Rectal smooth muscle tissue (tissue), 1 donor: ENCODE data around the gene NAALADL2.
"Not testable (repeated sequence)": the region's sequence is repeated elsewhere in the genome, so short reads cannot be mapped to it uniquely, and the experiment has no call there.

Experiments
- H3K27ac ChIP-seq: one replicate; pipeline ENCODE4 v1.7.0; 2013; ENCODE audit warnings: low read depth, low read length, inconsistent platforms
- H3K27me3 ChIP-seq: one replicate; pipeline ENCODE4 v1.7.0; 2013; ENCODE audit warnings: low read length; ENCODE audit not compliant: control insufficient read depth, insufficient read depth
- H3K36me3 ChIP-seq: one replicate; pipeline ENCODE4 v1.7.0; 2013; ENCODE audit warnings: low read length; ENCODE audit not compliant: control insufficient read depth, insufficient read depth
- H3K4me1 ChIP-seq: one replicate; pipeline ENCODE4 v1.7.0; 2013; ENCODE audit warnings: low read length; ENCODE audit not compliant: control insufficient read depth, insufficient read depth
- H3K4me3 ChIP-seq: one replicate; pipeline ENCODE4 v1.7.0; 2013; ENCODE audit warnings: low read length
- H3K9ac ChIP-seq: one replicate; pipeline ENCODE4 v1.7.0; 2013; ENCODE audit warnings: low read length

The NAALADL2 gene

DNA sequence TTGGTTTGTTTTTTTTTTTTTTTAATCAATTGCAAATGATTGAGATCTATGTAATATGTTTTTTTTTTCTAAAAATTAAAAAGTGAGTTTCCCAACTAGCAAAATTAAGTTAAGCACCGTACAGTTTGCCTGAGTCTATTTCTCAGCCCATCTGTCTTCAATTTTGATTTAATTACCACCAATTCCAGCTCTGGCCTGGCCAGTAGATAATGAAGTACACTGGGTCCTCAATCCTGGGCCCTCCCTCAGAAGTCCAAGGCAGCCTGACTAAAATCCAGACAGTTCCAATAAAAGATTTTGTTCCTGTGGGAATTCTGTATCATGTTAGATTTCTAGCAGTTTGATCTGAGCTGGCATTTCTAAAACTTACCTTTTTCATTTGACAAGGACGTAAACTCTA is 887.2 kb downstream of the NAALADL2 start:
- Histone ChIP-seq H3K27ac (no peak overlapping the region), H3K36me3 (no peaks in the 10 kb centered on the region), H3K4me3 (no peak overlapping the region)

GRCh38 chr3:175748087-175748730 is 889.1 kb downstream of the NAALADL2 start:
- Histone ChIP-seq H3K9ac (no peak overlapping the region), H3K27me3 (no peaks in the 10 kb centered on the region), H3K27ac (no peak overlapping the region), H3K4me1 (no peaks in the 10 kb centered on the region), H3K4me3 (no peak overlapping the region), H3K36me3 (no peaks in the 10 kb centered on the region)

More for the DNA sequence above, 887.2 kb downstream of the NAALADL2 start:
- H3K27me3 ChIP-seq, result no peaks in the 10 kb centered on the region
- H3K4me1 ChIP-seq, result no peaks in the 10 kb centered on the region
- no peak overlapping the region for H3K9ac ChIP-seq

DNA sequence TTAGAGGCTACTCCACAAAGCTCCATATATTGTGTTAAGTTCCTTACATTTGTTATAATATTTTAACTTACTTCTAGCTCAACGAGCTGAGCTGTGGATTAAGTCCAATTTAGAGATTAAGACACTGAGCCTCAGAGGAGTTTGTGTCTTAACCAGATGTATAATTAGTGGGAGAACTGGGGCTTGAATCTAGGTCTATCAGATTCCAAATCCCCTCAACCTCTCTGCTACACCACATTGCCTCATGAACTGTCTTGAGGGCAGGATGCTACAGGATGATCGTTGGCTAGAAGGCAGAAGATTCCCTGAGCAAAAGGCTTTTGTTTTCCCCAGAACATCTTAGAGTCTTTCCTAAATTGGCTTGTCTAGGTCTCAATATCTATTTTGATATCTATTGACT is 890.8 kb downstream of the NAALADL2 start:
- H3K36me3 ChIP-seq, result no peaks in the 10 kb centered on the region
- H3K27me3 ChIP-seq, result no peaks in the 10 kb centered on the region
- H3K4me1 ChIP-seq, result no peaks in the 10 kb centered on the region

GRCh38 chr3:175751089-175751488 is 892.0 kb downstream of the NAALADL2 start:
- Histone ChIP-seq H3K27ac (no peak overlapping the region), H3K27me3 (no peaks in the 10 kb centered on the region), H3K9ac (no peak overlapping the region), H3K36me3 (no peaks in the 10 kb centered on the region), H3K4me3 (no peak overlapping the region), H3K4me1 (no peaks in the 10 kb centered on the region)

More for the DNA sequence above, 890.8 kb downstream of the NAALADL2 start:
- Histone ChIP-seq H3K4me3 (no peak overlapping the region), H3K9ac (no peak overlapping the region), H3K27ac (no peak overlapping the region)

DNA sequence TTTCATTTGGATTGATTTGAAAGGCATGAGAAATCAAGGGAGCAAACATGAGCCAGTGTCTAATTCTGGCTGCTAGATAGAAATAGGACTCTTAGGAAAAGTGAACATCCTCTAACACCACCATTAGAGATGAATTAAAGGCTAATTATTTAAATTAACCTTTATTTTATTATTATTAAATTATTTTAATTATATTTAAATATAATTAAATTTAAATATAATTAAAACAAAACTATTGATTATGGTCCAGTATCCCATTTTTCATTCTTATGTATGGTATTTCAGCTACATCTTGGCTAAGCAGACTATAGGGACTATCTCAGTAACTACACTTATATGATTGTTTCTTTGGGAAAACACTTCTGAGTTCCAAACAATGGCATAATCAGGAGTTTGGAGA is 904.8 kb downstream of the NAALADL2 start:
- no peaks in the 10 kb centered on the region for H3K27me3 ChIP-seq
- H3K27ac ChIP-seq, result no peak overlapping the region
- H3K9ac ChIP-seq, result no peak overlapping the region
- H3K4me1 ChIP-seq, result no peaks in the 10 kb centered on the region
- no peaks in the 10 kb centered on the region for H3K36me3 ChIP-seq
- no peak overlapping the region for H3K4me3 ChIP-seq

DNA sequence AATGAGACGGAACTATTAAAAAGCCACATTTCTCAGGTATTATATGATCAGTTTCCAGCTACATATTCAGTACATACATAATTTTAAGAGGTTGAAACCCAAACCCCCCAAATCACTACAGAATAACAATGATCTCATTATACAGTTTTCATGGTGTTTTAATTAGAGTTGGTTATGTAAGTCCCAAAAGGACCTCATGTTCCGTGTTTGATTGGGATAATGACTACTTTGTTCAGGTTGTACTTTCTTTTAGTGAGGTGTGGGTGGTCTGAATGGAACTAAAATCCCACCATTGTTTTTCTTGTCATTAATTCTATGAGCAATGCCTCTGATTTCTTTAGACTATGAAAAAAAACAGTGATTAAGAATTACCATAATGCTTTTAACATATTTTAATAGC is 905.6 kb downstream of the NAALADL2 start:
- Histone ChIP-seq H3K4me3 (no peak overlapping the region), H3K9ac (no peak overlapping the region), H3K4me1 (no peaks in the 10 kb centered on the region), H3K27ac (no peak overlapping the region), H3K36me3 (no peaks in the 10 kb centered on the region), H3K27me3 (no peaks in the 10 kb centered on the region)

DNA sequence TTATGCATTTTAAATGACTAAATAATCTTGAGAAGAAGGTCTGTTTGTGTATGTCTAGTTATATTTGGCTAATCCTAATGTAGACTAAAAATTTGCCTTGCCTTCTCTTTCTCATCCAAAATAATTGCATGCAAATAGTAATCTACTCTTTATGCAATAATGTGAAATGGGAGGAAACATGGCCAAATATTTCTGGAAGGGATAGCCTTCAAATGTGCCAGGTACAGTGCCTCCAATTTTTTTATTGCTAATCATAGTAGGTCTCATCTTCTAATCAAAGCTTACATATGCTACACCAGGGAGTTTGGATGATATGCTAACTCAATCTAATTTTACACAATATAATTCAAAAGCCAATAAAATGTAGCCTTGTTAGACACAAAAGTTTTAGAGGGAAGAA is 911.3 kb downstream of the NAALADL2 start:
- no peaks in the 10 kb centered on the region for H3K4me1 ChIP-seq
- no peak overlapping the region for H3K27ac ChIP-seq
- no peaks in the 10 kb centered on the region for H3K27me3 ChIP-seq
- no peaks in the 10 kb centered on the region for H3K36me3 ChIP-seq
- no peak overlapping the region for H3K4me3 ChIP-seq
- no peak overlapping the region for H3K9ac ChIP-seq

DNA sequence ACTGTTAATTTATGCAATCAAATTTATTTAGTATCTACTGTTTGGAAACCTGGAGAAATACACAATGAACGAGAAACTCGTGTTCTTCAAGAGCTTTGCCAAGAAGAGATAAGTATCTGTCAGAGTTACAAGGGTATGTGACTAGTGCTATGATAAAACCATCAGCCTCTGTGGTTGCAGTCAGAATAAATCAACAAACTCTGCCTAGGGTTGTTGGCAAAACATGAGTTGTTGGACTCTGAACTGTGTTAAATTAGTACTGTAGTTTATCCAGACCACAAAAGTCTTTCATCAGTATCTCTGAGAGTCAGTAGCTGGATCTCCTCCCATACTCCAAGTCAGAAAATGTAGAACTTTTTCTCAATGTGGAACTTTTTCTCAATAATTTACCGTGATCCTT is 918.4 kb downstream of the NAALADL2 start:
- no peaks in the 10 kb centered on the region for H3K27me3 ChIP-seq
- H3K36me3 ChIP-seq, result no peaks in the 10 kb centered on the region
- no peak overlapping the region for H3K4me3 ChIP-seq
- no peak overlapping the region for H3K9ac ChIP-seq
- H3K27ac ChIP-seq, result no peak overlapping the region
- H3K4me1 ChIP-seq, result no peaks in the 10 kb centered on the region

DNA sequence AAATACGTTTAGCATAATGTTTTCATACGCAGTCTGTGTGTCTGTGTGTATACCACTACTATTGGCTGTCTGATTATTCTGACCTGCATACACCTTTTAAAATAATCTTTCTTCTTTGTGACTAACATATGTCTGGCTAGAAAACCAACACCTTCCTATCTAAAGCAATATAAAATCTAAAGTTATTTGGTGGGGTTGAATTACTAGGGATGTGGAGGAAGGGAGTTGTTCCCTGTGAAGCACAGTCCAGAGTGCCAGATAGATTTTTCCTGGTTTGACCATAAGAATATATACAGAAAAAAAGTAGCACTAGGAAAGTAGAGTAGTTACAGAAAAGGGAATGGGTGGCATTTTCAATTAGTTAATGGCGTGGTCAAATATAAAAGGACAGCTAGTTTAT is 918.8 kb downstream of the NAALADL2 start:
- H3K4me1 ChIP-seq, result no peaks in the 10 kb centered on the region
- no peak overlapping the region for H3K9ac ChIP-seq
- H3K27ac ChIP-seq, result no peak overlapping the region
- H3K27me3 ChIP-seq, result no peaks in the 10 kb centered on the region
- H3K36me3 ChIP-seq, result no peaks in the 10 kb centered on the region
- H3K4me3 ChIP-seq, result no peak overlapping the region

DNA sequence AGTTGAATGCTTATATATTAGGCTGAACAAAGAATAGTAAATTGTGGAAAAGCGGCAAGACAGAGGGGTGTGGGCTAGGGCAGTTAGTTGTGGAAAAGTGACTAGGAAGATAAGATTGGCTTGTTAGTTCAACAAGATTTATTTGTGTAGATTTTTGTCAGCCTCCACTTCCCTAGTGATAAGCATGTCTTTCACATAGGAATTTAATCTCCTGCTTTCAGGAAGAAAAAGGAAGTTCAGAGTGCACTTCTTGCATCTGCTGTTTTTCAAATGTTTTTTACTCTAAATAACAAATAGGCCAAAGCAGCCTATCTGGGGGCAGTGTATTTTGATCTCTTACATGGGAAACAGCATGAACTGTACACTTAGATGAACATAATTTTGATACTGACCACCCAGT is 919.9 kb downstream of the NAALADL2 start:
- H3K27ac ChIP-seq, result no peak overlapping the region
- H3K27me3 ChIP-seq, result no peaks in the 10 kb centered on the region
- H3K4me1 ChIP-seq, result no peaks in the 10 kb centered on the region
- no peak overlapping the region for H3K9ac ChIP-seq
- H3K4me3 ChIP-seq, result no peak overlapping the region
- H3K36me3 ChIP-seq, result no peaks in the 10 kb centered on the region

GRCh38 chr3:175787109-175787508 is 928.0 kb downstream of the NAALADL2 start:
- not testable (repeated sequence) for H3K4me1 ChIP-seq, H3K9ac ChIP-seq, H3K36me3 ChIP-seq, H3K27me3 ChIP-seq, H3K27ac ChIP-seq, H3K4me3 ChIP-seq

- Histone ChIP-seq H3K4me3 (no peak overlapping the region), H3K27me3 (no peaks in the 10 kb centered on the region), H3K36me3 (no peaks in the 10 kb centered on the region), H3K4me1 (no peaks in the 10 kb centered on the region), H3K9ac (no peak overlapping the region), H3K27ac (no peak overlapping the region)
Observed at GRCh38 chr3:175792245-175792644, 933.1 kb downstream of the NAALADL2 start.

DNA sequence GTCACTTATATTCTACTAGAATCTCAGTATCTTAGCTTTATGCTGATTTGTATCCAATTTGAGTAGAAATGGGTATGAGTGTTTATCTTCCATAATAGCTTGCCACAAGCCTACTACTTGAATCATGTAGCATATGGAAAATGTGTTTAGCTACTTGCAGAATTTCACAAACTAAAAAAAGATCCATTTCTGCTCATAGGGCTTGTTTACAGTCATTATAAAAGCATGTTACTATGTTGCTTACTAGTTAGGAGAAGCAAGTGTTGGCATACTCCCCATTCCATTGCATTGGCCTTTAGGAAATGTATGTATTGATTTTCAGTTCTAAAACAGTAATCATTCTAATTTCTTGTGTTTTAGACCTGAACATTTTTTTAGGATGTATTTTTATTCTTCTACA is 939.2 kb downstream of the NAALADL2 start:
- no peak overlapping the region for H3K27ac ChIP-seq
- no peaks in the 10 kb centered on the region for H3K4me1 ChIP-seq
- H3K4me3 ChIP-seq, result no peak overlapping the region
- H3K36me3 ChIP-seq, result no peaks in the 10 kb centered on the region
- H3K9ac ChIP-seq, result no peak overlapping the region
- no peaks in the 10 kb centered on the region for H3K27me3 ChIP-seq
